ENCODE measurements around the gene GPLD1.

DNA sequence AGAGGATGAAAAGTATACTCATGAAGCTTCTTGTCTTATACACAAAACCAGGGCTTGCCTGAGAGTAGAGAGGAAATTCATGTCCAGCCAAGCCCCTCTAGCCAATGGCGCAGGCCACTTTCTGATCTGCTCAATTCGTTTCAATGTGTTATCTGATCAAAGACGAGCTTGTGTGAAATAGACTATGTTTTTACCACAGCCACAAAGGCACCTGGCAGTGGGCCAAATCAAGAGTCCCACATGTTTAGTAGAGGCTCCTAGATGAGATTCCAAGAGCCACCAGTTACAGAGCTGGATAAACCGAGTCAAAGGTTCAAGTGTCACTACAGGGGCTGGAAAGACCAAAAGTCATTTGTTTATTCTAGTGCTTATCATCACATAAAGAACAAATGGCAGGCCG, 34.9 kb downstream of the GPLD1 start:
- TF ChIP-seq, protein P1, sequence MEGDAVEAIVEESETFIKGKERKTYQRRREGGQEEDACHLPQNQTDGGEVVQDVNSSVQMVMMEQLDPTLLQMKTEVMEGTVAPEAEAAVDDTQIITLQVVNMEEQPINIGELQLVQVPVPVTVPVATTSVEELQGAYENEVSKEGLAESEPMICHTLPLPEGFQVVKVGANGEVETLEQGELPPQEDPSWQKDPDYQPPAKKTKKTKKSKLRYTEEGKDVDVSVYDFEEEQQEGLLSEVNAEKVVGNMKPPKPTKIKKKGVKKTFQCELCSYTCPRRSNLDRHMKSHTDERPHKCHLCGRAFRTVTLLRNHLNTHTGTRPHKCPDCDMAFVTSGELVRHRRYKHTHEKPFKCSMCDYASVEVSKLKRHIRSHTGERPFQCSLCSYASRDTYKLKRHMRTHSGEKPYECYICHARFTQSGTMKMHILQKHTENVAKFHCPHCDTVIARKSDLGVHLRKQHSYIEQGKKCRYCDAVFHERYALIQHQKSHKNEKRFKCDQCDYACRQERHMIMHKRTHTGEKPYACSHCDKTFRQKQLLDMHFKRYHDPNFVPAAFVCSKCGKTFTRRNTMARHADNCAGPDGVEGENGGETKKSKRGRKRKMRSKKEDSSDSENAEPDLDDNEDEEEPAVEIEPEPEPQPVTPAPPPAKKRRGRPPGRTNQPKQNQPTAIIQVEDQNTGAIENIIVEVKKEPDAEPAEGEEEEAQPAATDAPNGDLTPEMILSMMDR (IDR thresholded peaks at IDR 0.05), result no peak
- TF ChIP-seq POLR2A (IDR thresholded peaks at IDR 0.05) (no peak), EP300 (IDR thresholded peaks at IDR 0.05) (no peak)
